Activated T-cell treated with anti-CD3 and anti-CD28 coated beads, Interleukin-2, amount 50 U/mL, for 4 hours (primary cell): Measurements from ENCODE around the gene MUC6. TPM values are rescaled to one million over a fixed set of nuclear protein-coding genes. Genes with fewer than 3 reads are reported as not detected.

Experiments used
- ATAC-seq, 2 donors: fragments of 200-7000 bp; cut with Tn5 transposase; one replicate each; pipeline ENCODE4 v1.10.0; 2021
- DNase-seq: peaks from one replicate; pipeline ENCODE4 v3.0.0-alpha.2; 2020
- H3K27me3 Mint-ChIP-seq: one replicate; pipeline ENCODE4 v1.8.0; 2021; ENCODE audit warnings: low read depth, mixed read lengths
- H3K36me3 Mint-ChIP-seq: one replicate; pipeline ENCODE4 v1.8.0; 2022; ENCODE audit warnings: mixed read lengths; ENCODE audit not compliant: insufficient read depth
- H3K4me1 Mint-ChIP-seq: one replicate; pipeline ENCODE4 v1.8.0; 2021; ENCODE audit warnings: low read depth, mixed read lengths
- H3K4me3 Mint-ChIP-seq: one replicate; pipeline ENCODE4 v1.8.0; 2021; ENCODE audit warnings: mild to moderate bottlenecking, moderate library complexity, mixed read lengths
- H3K9me3 Mint-ChIP-seq: one replicate; pipeline ENCODE4 v1.8.0; 2021; ENCODE audit warnings: mixed read lengths
- total RNA-seq, 3 donors: library from RNA; stranded (reverse); gene quantifications; one replicate each; pipeline ENCODE4 v1.2.1, GENCODE V29; 2021

Gene MUC6, protein sequence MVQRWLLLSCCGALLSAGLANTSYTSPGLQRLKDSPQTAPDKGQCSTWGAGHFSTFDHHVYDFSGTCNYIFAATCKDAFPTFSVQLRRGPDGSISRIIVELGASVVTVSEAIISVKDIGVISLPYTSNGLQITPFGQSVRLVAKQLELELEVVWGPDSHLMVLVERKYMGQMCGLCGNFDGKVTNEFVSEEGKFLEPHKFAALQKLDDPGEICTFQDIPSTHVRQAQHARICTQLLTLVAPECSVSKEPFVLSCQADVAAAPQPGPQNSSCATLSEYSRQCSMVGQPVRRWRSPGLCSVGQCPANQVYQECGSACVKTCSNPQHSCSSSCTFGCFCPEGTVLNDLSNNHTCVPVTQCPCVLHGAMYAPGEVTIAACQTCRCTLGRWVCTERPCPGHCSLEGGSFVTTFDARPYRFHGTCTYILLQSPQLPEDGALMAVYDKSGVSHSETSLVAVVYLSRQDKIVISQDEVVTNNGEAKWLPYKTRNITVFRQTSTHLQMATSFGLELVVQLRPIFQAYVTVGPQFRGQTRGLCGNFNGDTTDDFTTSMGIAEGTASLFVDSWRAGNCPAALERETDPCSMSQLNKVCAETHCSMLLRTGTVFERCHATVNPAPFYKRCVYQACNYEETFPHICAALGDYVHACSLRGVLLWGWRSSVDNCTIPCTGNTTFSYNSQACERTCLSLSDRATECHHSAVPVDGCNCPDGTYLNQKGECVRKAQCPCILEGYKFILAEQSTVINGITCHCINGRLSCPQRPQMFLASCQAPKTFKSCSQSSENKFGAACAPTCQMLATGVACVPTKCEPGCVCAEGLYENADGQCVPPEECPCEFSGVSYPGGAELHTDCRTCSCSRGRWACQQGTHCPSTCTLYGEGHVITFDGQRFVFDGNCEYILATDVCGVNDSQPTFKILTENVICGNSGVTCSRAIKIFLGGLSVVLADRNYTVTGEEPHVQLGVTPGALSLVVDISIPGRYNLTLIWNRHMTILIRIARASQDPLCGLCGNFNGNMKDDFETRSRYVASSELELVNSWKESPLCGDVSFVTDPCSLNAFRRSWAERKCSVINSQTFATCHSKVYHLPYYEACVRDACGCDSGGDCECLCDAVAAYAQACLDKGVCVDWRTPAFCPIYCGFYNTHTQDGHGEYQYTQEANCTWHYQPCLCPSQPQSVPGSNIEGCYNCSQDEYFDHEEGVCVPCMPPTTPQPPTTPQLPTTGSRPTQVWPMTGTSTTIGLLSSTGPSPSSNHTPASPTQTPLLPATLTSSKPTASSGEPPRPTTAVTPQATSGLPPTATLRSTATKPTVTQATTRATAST (N-terminal part only)
- total RNA-seq = under 1 TPM in 1 of 3 donors, not detected in 2; 0.30 TPM

DNA sequence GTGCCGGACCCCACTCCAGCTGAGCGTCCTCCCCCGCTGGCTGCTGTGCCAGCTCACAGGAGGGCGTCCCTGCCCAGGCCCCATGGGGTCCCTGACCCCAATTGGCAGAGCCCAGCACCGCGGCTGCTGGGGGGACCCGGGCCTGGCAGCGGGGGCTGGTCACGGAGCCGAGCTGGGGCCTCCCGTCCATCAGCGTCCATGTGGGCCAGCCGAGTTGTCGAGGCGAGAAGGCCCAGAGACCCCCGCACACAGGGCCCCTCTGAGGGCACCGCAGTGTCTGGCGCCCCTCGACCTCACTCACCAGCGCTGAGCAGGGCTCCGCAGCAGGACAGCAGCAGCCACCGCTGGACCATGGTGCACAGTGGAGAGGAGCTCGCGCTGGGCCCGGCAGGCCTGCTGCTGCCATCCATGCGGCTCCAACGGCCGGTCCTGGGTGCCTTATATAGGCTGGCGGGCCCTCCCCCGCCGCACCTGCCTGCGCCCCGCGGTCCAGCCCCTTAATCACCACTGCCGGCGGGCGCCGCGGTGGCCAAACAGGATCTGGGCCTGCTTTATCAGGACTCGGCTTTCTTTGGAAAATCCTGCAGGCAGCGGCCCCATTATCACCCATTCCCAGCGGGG lies at the start of gene MUC6:
TSS of gene MUC6 (minus strand) at position 416 of the 621 bp plus-strand sequence. CDS start at position 353, 63 bp downstream.
- H3K36me3 Mint-ChIP-seq = no peaks in the 10 kb centered on the region
- no peaks in the 10 kb centered on the region for H3K4me1 Mint-ChIP-seq
- DNase-seq (no peak), ATAC-seq (no peak)
- H3K4me3 Mint-ChIP-seq = no peak within 1 kb of the TSS
- no peaks in the 10 kb centered on the region for H3K9me3 Mint-ChIP-seq
- H3K27me3 Mint-ChIP-seq = peaks cover 5% of the 10 kb centered on the region

DNA sequence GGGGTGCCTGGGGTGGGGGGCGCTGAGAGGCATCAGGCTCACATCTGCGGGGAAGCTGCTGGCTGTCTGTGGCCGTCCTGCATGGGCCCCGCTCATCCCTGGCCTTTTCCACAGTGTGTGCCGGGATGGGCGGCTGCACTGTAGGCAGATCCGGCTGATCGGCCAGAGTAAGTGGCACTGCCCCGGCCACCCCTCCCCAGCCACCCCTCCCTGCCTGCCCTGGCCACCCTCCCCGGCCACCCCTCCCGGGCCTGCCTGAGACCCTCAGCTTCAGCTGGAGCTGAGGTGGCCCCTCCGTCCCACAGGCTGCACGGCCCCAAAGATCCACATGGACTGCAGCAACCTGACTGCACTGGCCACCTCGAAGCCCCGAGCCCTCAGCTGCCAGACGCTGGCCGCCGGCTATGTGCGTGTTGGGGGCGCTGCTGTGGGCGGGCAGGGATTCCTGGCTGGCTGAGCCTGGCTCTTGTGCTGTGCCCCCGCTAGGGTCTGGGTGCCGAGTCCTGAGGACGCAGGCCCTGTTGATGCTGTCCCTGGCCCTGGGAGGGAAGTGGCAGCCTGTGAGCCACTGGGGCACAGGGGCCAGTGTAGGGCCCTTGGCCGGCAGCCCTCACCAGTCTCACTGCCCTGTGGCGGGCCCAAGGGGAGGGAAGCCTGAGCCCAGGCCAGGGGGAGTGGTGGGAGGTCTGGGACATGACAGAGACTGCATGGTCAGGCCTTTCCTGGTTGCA lies 49.1 kb upstream of the MUC6 start:
- no peak for ATAC-seq
- H3K4me3 Mint-ChIP-seq = no peak overlapping the region
- no peaks in the 10 kb centered on the region for H3K36me3 Mint-ChIP-seq
- no peaks in the 10 kb centered on the region for H3K9me3 Mint-ChIP-seq
- H3K4me1 Mint-ChIP-seq = no peaks in the 10 kb centered on the region
- no peaks in the 10 kb centered on the region for H3K27me3 Mint-ChIP-seq
- no peak for DNase-seq

DNA sequence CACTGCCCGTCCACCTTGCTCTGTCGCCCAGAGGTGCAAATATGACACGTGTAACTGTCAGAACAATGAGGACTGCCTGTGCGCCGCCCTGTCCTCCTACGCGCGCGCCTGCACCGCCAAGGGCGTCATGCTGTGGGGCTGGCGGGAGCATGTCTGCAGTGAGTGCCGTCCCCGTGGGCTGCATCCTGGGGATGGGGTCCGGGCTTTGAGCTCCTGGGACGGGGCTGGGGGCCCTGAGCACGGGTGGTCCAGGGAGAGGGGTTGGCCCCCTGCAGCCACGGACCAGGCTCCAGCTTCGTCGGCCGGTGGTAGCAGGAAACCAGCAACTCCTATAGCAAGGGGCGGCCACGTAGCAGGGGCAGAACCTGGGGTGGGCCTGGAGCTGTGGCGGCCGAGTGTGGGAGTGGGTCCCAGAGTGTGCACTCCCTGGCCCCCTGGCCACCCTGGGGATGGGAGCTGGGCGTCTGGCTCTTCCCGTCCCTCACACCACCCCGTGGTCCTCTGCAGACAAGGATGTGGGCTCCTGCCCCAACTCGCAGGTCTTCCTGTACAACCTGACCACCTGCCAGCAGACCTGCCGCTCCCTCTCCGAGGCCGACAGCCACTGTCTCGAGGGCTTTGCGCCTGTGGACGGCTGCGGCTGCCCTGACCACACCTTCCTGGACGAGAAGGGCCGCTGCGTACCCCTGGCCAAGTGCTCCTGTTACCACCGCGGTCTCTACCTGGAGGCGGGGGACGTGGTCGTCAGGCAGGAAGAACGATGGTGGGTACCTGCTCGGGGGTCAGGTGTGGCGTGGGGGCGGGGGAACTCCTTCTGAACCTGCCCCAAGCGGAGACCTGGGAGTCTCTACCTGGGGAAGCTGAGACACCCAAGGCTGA lies 48.3 kb upstream of the MUC6 start:
- ATAC-seq (no peak), DNase-seq (no peak)

DNA sequence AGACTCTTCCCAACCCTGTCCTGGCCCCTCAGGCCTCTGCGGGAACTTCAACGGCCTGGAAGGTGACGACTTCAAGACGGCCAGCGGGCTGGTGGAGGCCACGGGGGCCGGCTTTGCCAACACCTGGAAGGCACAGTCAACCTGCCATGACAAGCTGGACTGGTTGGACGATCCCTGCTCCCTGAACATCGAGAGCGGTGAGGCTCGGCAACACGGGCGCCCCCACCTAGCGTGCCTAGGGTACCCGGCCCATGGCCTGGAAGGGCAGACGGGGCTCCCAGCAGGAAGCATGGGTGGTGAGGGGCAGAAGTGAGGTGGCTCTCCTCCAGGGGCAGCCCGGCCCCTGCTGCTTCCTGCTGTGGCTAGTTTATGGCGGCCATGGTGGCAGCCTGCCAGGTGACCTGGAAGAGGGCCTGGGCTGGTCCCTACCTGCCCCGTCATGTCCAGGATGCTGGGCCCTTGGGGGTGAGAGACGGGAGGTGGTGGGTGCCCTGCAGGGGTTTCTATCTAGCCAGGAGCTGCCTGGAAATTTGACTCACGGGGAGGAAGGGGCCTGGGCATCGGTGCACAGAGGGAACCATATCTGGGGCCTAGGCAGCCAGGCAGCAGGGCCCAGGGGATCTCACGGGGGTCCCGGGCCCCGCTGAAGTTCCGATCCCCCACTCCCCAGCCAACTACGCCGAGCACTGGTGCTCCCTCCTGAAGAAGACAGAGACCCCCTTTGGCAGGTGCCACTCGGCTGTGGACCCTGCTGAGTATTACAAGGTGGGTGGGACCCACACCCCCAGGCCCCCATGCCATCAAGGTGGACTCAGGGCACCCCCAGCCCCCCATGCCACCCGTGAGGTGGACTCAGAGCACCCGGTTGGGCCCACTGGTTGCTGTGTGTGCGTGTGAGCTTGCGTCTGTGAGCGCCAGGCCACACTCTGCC lies 47.4 kb upstream of the MUC6 start:
- H3K4me1 Mint-ChIP-seq = no peaks in the 10 kb centered on the region
- H3K27me3 Mint-ChIP-seq = no peaks in the 10 kb centered on the region
- H3K36me3 Mint-ChIP-seq = no peaks in the 10 kb centered on the region
- H3K9me3 Mint-ChIP-seq = no peaks in the 10 kb centered on the region
- H3K4me3 Mint-ChIP-seq = no peak overlapping the region
- DNase-seq = no peak
- no peak for ATAC-seq

More for the DNA sequence above, 48.3 kb upstream of the MUC6 start:
- no peaks in the 10 kb centered on the region for H3K36me3 Mint-ChIP-seq
- H3K4me3 Mint-ChIP-seq = no peak overlapping the region
- no peaks in the 10 kb centered on the region for H3K4me1 Mint-ChIP-seq
- H3K27me3 Mint-ChIP-seq = no peaks in the 10 kb centered on the region
- no peaks in the 10 kb centered on the region for H3K9me3 Mint-ChIP-seq

GRCh38 chr11:1082728-1083620 lies 46.5 kb upstream of the MUC6 start:
- Mint-ChIP-seq H3K9me3 (no peaks in the 10 kb centered on the region), H3K27me3 (no peaks in the 10 kb centered on the region), H3K4me3 (no peak overlapping the region), H3K36me3 (no peaks in the 10 kb centered on the region), H3K4me1 (no peaks in the 10 kb centered on the region)
- ATAC-seq (no peak), DNase-seq (no peak)

DNA sequence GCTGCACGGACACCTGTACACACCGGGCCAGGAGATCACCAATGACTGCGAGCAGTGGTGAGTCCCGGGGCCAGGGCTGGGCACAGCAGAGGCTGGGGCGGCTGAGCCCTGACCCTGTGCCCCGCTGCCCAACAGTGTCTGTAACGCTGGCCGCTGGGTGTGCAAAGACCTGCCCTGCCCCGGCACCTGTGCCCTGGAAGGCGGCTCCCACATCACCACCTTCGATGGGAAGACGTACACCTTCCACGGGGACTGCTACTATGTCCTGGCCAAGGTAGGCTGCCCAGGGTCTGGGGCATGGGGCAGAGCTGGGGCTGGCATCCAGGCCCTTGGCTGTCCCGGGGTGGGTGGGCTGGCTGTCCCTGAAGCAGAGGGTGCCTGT lies 45.8 kb upstream of the MUC6 start:
- no peaks in the 10 kb centered on the region for H3K9me3 Mint-ChIP-seq
- H3K4me3 Mint-ChIP-seq = no peak overlapping the region
- DNase-seq (peak; percentile 3), ATAC-seq (no peak)
- no peaks in the 10 kb centered on the region for H3K27me3 Mint-ChIP-seq
- no peaks in the 10 kb centered on the region for H3K36me3 Mint-ChIP-seq
- no peaks in the 10 kb centered on the region for H3K4me1 Mint-ChIP-seq

DNA sequence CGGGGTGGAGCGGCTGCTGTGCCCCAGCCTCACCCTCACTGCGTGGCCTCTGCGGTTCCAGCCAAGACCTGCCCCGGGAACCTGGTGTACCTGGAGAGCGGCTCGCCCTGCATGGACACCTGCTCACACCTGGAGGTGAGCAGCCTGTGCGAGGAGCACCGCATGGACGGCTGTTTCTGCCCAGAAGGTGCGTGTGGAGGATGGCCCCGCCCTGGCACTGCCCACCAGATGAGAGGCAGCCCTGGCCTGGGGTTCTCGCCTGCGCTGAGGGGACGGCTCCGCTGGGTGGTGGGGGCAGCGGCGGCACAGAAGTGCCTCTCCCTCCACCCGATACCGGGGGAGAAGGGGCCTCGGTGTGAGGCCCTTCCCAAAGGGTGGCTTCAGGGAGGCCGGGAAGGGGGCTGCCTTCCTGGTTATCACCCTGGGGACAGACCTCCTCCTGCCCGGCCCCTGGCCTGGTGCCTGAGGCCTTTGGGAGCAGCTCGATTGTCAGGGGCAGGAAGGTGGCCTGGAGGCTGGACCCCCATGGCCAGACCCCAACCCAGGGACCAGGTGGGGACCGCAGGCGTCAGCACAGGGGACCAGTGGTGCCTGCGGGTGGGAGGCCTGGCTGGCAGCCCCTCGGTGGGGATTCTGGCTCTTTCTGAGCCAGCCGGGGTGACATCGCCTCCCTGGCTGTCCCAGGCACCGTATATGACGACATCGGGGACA lies 45.2 kb upstream of the MUC6 start:
- no peaks in the 10 kb centered on the region for H3K4me1 Mint-ChIP-seq
- H3K27me3 Mint-ChIP-seq = no peaks in the 10 kb centered on the region
- H3K4me3 Mint-ChIP-seq = no peak overlapping the region
- no peaks in the 10 kb centered on the region for H3K36me3 Mint-ChIP-seq
- no peak for ATAC-seq
- peak; percentile 3 for DNase-seq
- H3K9me3 Mint-ChIP-seq = no peaks in the 10 kb centered on the region

GRCh38 chr11:1078191-1078601 lies 41.7 kb upstream of the MUC6 start:
- Mint-ChIP-seq H3K36me3 (no peaks in the 10 kb centered on the region), H3K27me3 (peaks cover 5% of the 10 kb centered on the region), H3K9me3 (no peaks in the 10 kb centered on the region), H3K4me3 (no peak overlapping the region), H3K4me1 (no peaks in the 10 kb centered on the region)
- ATAC-seq (no peak), DNase-seq (peak; percentile 3)

DNA sequence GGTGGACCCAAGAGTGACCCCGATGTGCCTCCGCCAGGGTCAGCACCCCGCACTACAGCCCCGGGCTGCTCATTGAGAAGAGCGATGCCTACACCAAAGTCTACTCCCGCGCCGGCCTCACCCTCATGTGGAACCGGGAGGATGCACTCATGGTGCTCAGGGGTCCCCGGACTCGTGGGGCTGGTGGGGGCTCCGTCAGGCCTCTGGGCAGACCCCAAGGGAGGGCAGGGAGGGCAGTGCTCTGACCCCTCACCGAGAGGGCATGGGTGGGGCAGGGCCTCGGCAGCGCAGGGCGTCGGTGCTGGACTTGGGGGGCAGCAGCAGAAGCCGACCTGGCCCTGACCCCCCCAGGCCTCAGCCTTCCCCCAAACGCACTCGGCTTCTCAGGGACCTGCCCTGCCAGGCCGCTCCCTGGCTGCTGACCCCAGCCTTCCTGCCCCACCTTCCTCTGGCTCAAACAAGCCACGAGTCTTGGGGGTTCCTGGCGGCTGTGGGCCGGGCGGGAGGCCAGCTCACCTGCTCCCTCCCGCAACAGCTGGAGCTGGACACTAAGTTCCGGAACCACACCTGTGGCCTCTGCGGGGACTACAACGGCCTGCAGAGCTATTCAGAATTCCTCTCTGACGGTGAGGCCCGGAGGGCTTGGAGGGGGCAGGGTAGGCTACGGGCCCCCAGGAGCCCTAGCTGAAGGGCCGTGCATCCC lies 41.0 kb upstream of the MUC6 start:
- ATAC-seq (no peak), DNase-seq (peak; percentile 2)
- Mint-ChIP-seq H3K36me3 (no peaks in the 10 kb centered on the region), H3K4me1 (no peaks in the 10 kb centered on the region), H3K9me3 (no peaks in the 10 kb centered on the region), H3K27me3 (peaks cover 5% of the 10 kb centered on the region), H3K4me3 (no peak overlapping the region)

DNA sequence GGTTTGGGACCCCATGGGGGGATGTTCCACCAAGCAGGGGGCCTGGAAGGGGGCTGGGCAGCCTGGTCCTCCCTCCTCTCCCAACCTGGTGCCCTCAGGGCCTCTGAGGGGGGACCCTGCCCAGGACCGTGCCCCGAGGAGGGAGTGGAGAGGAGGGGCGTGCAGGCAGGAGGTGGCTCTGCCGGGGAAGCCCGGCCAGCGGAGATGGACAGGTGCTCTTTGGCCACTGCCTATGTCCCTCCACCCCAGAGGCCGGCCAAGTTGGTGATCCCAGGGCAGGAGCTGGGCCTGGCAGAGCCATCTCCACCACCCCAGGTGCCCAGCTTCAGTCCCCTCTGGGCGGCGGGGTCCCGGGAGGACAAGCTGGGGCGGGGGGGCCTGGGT lies 40.5 kb upstream of the MUC6 start:
- Mint-ChIP-seq H3K27me3 (peaks cover 5% of the 10 kb centered on the region), H3K4me3 (no peak overlapping the region), H3K36me3 (no peaks in the 10 kb centered on the region), H3K9me3 (no peaks in the 10 kb centered on the region), H3K4me1 (no peaks in the 10 kb centered on the region)
- no peak for ATAC-seq
- no peak for DNase-seq
